K562 (cell line): ENCODE measurements around the gene PRSS8. TPM values are rescaled to one million over a fixed set of nuclear protein-coding genes. Genes with fewer than 3 reads are reported as not detected.

Experiments
- BACH1 ChIP-seq: fragments of 200-800 bp; sonication (Bioruptor generic); IDR thresholded peaks from 2 replicates; pipeline ENCODE4 v1.6.1; 2016; ENCODE audit warnings: missing genetic modification characterization, missing compliant biosample characterization
- CBX2 ChIP-seq: fragments of 200-600 bp; sonication (generic); IDR thresholded peaks from one replicate; pipeline ENCODE4 v1.6.1; 2012; ENCODE audit warnings: mild to moderate bottlenecking, low read length, inconsistent platforms; ENCODE audit not compliant: insufficient read depth, poor library complexity, severe bottlenecking
- CC2D1A ChIP-seq: fragments of 450-650 bp; IDR thresholded peaks from 2 replicates; pipeline ENCODE4 v1.6.1; 2017; ENCODE audit warnings: mild to moderate bottlenecking
- CEBPB ChIP-seq: fragments of 450-650 bp; IDR thresholded peaks from 2 replicates; pipeline ENCODE4 v1.6.1; 2016; ENCODE audit warnings: missing genetic modification characterization, missing compliant biosample characterization
- DEAF1 ChIP-seq: fragments of 450-650 bp; formaldehyde crosslinking; IDR thresholded peaks from 2 replicates; pipeline ENCODE4 v1.4.0; 2020; ENCODE audit warnings: mild to moderate bottlenecking, moderate library complexity
- ETV1 ChIP-seq: fragments of 450-650 bp; conservative IDR thresholded peaks from 2 replicates; pipeline ENCODE4 v1.6.1; 2016; ENCODE audit warnings: missing genetic modification characterization, control low read depth, low read depth, missing compliant biosample characterization
- FOXJ3 ChIP-seq: sonication (generic); formaldehyde crosslinking; IDR thresholded peaks from 2 replicates; pipeline ENCODE4 v1.4.0; 2020; ENCODE audit warnings: mild to moderate bottlenecking, missing genetic modification reagents
- HDAC1 ChIP-seq, 2 experiments: fragments of 450-650 bp; IDR thresholded peaks; 2 replicates each; pipeline ENCODE4 v1.6.1; 2016 to 2017; ENCODE audit warnings: inconsistent platforms in 1 of 2, mild to moderate bottlenecking in 1 of 2, moderate library complexity in 1 of 2
- HEY1 ChIP-seq: fragments of 250-450 bp; sonication (Bioruptor Pico); IDR thresholded peaks from 2 replicates; pipeline ENCODE4 v1.5.0; 2020; ENCODE audit warnings: mild to moderate bottlenecking, moderate library complexity, borderline replicate concordance
- KHSRP ChIP-seq: fragments of 450-650 bp; IDR thresholded peaks from 2 replicates; pipeline ENCODE4 v1.6.1; 2017
- MTA1 ChIP-seq: fragments of 450-650 bp; IDR thresholded peaks from 2 replicates; pipeline ENCODE4 v1.6.1; 2017; ENCODE audit warnings: borderline replicate concordance
- MYC ChIP-seq, 2 experiments: fragments of 250-450 bp in 1 of 2; sonication (Bioruptor Pico) in 1 of 2; IDR thresholded peaks; 2 replicates each; pipeline versions ENCODE4 v1.5.1 to v1.6.1; 2012 to 2021; ENCODE audit warnings: low read depth in 2 of 2, borderline replicate concordance in 1 of 2, improper control_type of control experiment in 1 of 2, low read length in 1 of 2, mild to moderate bottlenecking in 1 of 2, moderate library complexity in 1 of 2
- NFE2 ChIP-seq: IDR thresholded peaks from 2 replicates; pipeline ENCODE4 v1.6.1; 2014; ENCODE audit warnings: antibody characterized with exemption, low read depth
- NFE2L1 ChIP-seq: fragments of 450-650 bp; IDR thresholded peaks from 2 replicates; pipeline ENCODE4 v1.6.1; 2016; ENCODE audit warnings: missing genetic modification characterization, low read depth, mild to moderate bottlenecking, missing compliant biosample characterization, moderate library complexity, borderline replicate concordance
- NR3C1 ChIP-seq: sonication (generic); formaldehyde crosslinking; IDR thresholded peaks from 2 replicates; pipeline ENCODE4 v1.8.1; 2022; ENCODE audit warnings: missing genetic modification reagents
- POLR3G ChIP-seq: IDR thresholded peaks from 2 replicates; pipeline ENCODE4 v1.6.1; 2011; ENCODE audit not compliant: insufficient read length, insufficient replicate concordance; ENCODE audit errors: extremely low read depth
- PPARD ChIP-seq: fragments of 250-450 bp; sonication (Bioruptor Pico); IDR thresholded peaks from 2 replicates; pipeline ENCODE4 v1.8.0; 2022; ENCODE audit warnings: inconsistent platforms, mild to moderate bottlenecking, moderate library complexity
- RBM14 ChIP-seq: fragments of 200-400 bp; formaldehyde crosslinking; IDR thresholded peaks from 2 replicates; pipeline ENCODE4 v1.6.1; 2018; ENCODE audit warnings: low read depth, mild to moderate bottlenecking, low read length, moderate library complexity, borderline replicate concordance; ENCODE audit not compliant: insufficient read depth
- SAP30 ChIP-seq: fragments of 200-600 bp; sonication (generic); IDR thresholded peaks from 2 replicates; pipeline ENCODE4 v1.6.1; 2012; ENCODE audit warnings: borderline replicate concordance, low read depth, mild to moderate bottlenecking, moderate library complexity, low read length, control low read depth, inconsistent platforms; ENCODE audit not compliant: insufficient read depth, poor library complexity, severe bottlenecking
- WHSC1 ChIP-seq: IDR thresholded peaks from one replicate; pipeline ENCODE4 v1.6.1; 2012; ENCODE audit warnings: low read length, control low read depth, inconsistent platforms
- ZNF174 ChIP-seq: fragments of 250-450 bp; sonication (Bioruptor Pico); IDR thresholded peaks from 2 replicates; pipeline ENCODE4 v1.4.0; 2020; ENCODE audit warnings: mild to moderate bottlenecking
- polyA plus RNA-seq, 8 experiments: library from polyadenylated mRNA; depleted of rRNA in 4 of 8; stranded (reverse) in 5 of 8; unstranded in 3 of 8; fragments of >200 nt; fragmentation: Nextera tagmentation in 2 of 8; fragmentation: Illumina TruSeq in 1 of 8; extraction: Ambion mirVana in 2 of 8; extraction: Trizol in 1 of 8; gene quantifications; 2 replicates each; pipeline versions ENCODE4 v1.2.1 to v1.2.3, GENCODE V29; 2011 to 2014; ENCODE audit warnings: inconsistent platforms in 1 of 8, missing spikeins in 1 of 8
- total RNA-seq, 7 experiments: library from RNA; depleted of rRNA in 6 of 7; stranded (reverse); fragments of >200 nt in 6 of 7; fragmentation: Illumina TruSeq in 2 of 7; extraction: Trizol in 2 of 7; gene quantifications; 2 replicates each; pipeline versions ENCODE4 v1.2.1 to v1.2.3, GENCODE V29; 2011 to 2021; ENCODE audit warnings: low replicate concordance in 1 of 7
- TF ChIP-seq, protein P1 (sequence below): sonication (generic); formaldehyde crosslinking; IDR thresholded peaks from 2 replicates; pipeline ENCODE4 v1.8.1; 2023; ENCODE audit warnings: mild to moderate bottlenecking, missing genetic modification reagents, moderate library complexity
- TF ChIP-seq, protein P2 (sequence below): fragments of 250-450 bp; sonication (Bioruptor Pico); IDR thresholded peaks from 2 replicates; pipeline ENCODE4 v1.9.0; 2021; ENCODE audit warnings: mild to moderate bottlenecking

PRSS8 gene
- total and polyA plus RNA-seq, 9 of the 15 experiments (the other 6 are each of a cell fraction or from before 2014, with no cell fraction given): 0.25 to 3.9 (median 1.3) TPM; not detected in 1

DNA sequence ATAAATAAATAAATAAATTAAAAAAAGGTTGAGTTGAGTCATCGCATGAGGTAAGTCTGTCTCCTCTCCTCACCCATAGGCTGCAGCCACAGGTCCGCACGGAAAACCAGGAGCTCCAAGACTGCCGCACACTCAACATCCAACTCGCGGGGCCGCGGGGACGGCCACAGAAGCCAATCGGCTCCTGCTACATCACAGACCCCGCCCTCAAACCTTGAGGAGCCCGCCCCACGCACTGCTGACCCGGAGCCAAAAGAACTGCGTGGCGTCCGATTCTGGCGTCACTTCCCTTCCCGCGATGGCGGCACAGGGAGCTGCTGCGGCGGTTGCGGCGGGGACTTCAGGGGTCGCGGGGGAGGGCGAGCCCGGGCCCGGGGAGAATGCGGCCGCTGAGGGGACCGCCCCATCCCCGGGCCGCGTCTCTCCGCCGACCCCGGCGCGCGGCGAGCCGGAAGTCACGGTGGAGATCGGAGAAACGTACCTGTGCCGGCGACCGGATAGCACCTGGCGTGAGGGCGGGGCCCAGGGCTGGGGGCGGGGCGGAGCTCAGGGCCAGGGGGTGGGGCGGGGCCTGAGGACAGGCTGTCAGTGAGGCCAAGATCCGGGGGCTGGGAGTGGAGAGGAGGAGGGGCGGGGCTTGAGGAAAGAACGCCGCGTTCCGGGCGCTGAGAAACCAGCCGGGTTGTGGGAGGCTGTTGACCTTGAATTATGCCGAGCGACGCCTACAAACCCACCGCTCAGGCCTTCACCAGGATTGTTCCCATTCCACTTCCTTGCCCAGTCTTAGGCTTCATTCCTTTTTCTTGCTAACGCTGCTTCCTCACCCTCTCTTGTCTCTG lies 17.9 kb downstream of the PRSS8 start, which contains the start of gene KAT8 (continued):
- TF ChIP-seq RBM14: no peak
- TF ChIP-seq SAP30: no peak
- no peak for TF ChIP-seq CEBPB (tag)
- no peak for TF ChIP-seq DEAF1
- TF ChIP-seq MYC (IDR thresholded peaks at IDR 0.05; ENCODE audit: low read depth, low read length): no peak; the same call in none of the 2 replicates
- TF ChIP-seq MYC (CRISPR knock-in tag; IDR thresholded peaks at IDR 0.05; ENCODE audit: borderline replicate concordance, low read depth): no peak
- TF ChIP-seq ETV1 (tag): no peak
- TF ChIP-seq NFE2: no peak
- no peak for TF ChIP-seq KHSRP
- no peak for TF ChIP-seq HEY1
- TF ChIP-seq HDAC1 (IDR thresholded peaks at IDR 0.05): 0 out of 4 replicates have a peak, but pooled peaks of 1 of the 2 experiments have one; percentile 6
- no peak for TF ChIP-seq WHSC1
- no peak for TF ChIP-seq PPARD (CRISPR knock-in tag)
- no peak; the same call in 1 of the 2 replicates for TF ChIP-seq BACH1 (tag)
- no peak for TF ChIP-seq CBX2
- no peak for TF ChIP-seq NFE2L1 (tag)
- TF ChIP-seq MTA1: peak; percentile 94
- TF ChIP-seq, protein P1, sequence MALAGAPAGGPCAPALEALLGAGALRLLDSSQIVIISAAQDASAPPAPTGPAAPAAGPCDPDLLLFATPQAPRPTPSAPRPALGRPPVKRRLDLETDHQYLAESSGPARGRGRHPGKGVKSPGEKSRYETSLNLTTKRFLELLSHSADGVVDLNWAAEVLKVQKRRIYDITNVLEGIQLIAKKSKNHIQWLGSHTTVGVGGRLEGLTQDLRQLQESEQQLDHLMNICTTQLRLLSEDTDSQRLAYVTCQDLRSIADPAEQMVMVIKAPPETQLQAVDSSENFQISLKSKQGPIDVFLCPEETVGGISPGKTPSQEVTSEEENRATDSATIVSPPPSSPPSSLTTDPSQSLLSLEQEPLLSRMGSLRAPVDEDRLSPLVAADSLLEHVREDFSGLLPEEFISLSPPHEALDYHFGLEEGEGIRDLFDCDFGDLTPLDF (CRISPR knock-in tag): no peak; the same call in 1 of the 2 replicates
- no peak for TF ChIP-seq POLR3G
- TF ChIP-seq, protein P2, sequence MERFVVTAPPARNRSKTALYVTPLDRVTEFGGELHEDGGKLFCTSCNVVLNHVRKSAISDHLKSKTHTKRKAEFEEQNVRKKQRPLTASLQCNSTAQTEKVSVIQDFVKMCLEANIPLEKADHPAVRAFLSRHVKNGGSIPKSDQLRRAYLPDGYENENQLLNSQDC (CRISPR knock-in tag): peak; percentile 69
- TF ChIP-seq CC2D1A: no peak
- TF ChIP-seq NR3C1 (CRISPR knock-in tag): no peak
- TF ChIP-seq ZNF174 (CRISPR knock-in tag): no peak
- TF ChIP-seq FOXJ3 (CRISPR knock-in tag): no peak
